Erythroblast (primary cell): Measurements from ENCODE around the gene TTLL8.
"Not testable (repeated sequence)": the region's sequence is repeated elsewhere in the genome, so short reads cannot be mapped to it uniquely, and the experiment has no call there.

ENCODE experiments used
- GATA1 ChIP-seq: IDR thresholded peaks from 2 replicates; pipeline ENCODE4 v1.6.1; 2011; ENCODE audit warnings: low read depth, mild to moderate bottlenecking, control low read depth, low read length, moderate library complexity
- POLR2A ChIP-seq: IDR thresholded peaks from 2 replicates; pipeline ENCODE4 v1.6.1; 2011; ENCODE audit warnings: mild to moderate bottlenecking, low read length

GRCh38 chr22:50086975-50087374, 28.9 kb upstream of the TTLL8 start:
- TF ChIP-seq POLR2A, GATA1: not testable (repeated sequence)
